ENCODE data around the gene AMMECR1L. TPM values are rescaled to one million over a fixed set of nuclear protein-coding genes. Genes with fewer than 3 reads are reported as not detected.

AMMECR1L gene
- total RNA-seq, 1 experiment from 2014 or later, result 26.0 TPM

- peak; percentile 18 for DNase-seq (ENCODE audit: low spot score)
- CTCF ChIA-PET, result no interaction called here
- Histone ChIP-seq H3K4me3 (ENCODE audit: low read depth, low read length, poor library complexity, severe bottlenecking) (no peak overlapping the region), H3K27me3 (replicated peaks; ENCODE audit: insufficient read depth, low read depth, low read length, poor library complexity) (no peaks in the 10 kb centered on the region), H3K36me3 (ENCODE audit: insufficient read depth, low read length, poor library complexity, severe bottlenecking) (no peaks in the 10 kb centered on the region), H3K27ac (ENCODE audit: low read depth, low read length, poor library complexity, severe bottlenecking) (no peak overlapping the region), H3K4me1 (ENCODE audit: insufficient read depth, low read length, poor library complexity, severe bottlenecking) (no peaks in the 10 kb centered on the region), H3K9me3 (ENCODE audit: low read depth, low read length, poor library complexity, severe bottlenecking) (no peaks in the 10 kb centered on the region)
- no TSS peak for BruUV-seq (replicated peaks)
- TF ChIP-seq CTCF (conservative IDR thresholded peaks at IDR 0.05; ENCODE audit: low read depth, low read length), result no peak
- no peak for TF ChIP-seq EZH2 (IDR thresholded peaks at IDR 0.05; ENCODE audit: borderline replicate concordance, low read depth, low read length, poor library complexity, severe bottlenecking)
- POLR2A ChIA-PET (ENCODE audit: low non-redundant PET), result no interaction called here
- intact Hi-C loops (cut with micrococcal nuclease; ENCODE audit: unreplicated experiment), result no loop called here
Observed at GRCh38 chr2:127906206-127906926, 20.6 kb upstream of the AMMECR1L start.

GRCh38 chr2:127901339-127902056 lies 15.7 kb upstream of the AMMECR1L start:
- ChIA-PET CTCF (no interaction called here), POLR2A (ENCODE audit: low non-redundant PET) (no interaction called here)
- BruUV-seq (replicated peaks), result no TSS peak
- H3K27ac ChIP-seq (ENCODE audit: low read depth, low read length, poor library complexity, severe bottlenecking), result no peak overlapping the region
- intact Hi-C loops (cut with micrococcal nuclease; ENCODE audit: unreplicated experiment), result no loop called here
- no peak for DNase-seq (ENCODE audit: low spot score)
- H3K4me3 ChIP-seq (ENCODE audit: low read depth, low read length, poor library complexity, severe bottlenecking), result no peak overlapping the region
- H3K9me3 ChIP-seq (ENCODE audit: low read depth, low read length, poor library complexity, severe bottlenecking), result no peaks in the 10 kb centered on the region
- TF ChIP-seq EZH2 (IDR thresholded peaks at IDR 0.05; ENCODE audit: borderline replicate concordance, low read depth, low read length, poor library complexity, severe bottlenecking), result no peak
- no peak for TF ChIP-seq CTCF (conservative IDR thresholded peaks at IDR 0.05; ENCODE audit: low read depth, low read length)
- H3K27me3 ChIP-seq (replicated peaks; ENCODE audit: insufficient read depth, low read depth, low read length, poor library complexity), result no peaks in the 10 kb centered on the region
- H3K4me1 ChIP-seq (ENCODE audit: insufficient read depth, low read length, poor library complexity, severe bottlenecking), result no peaks in the 10 kb centered on the region
- H3K36me3 ChIP-seq (ENCODE audit: insufficient read depth, low read length, poor library complexity, severe bottlenecking), result no peaks in the 10 kb centered on the region

- no TSS peak for BruUV-seq (replicated peaks)
- no peaks in the 10 kb centered on the region for H3K4me1 ChIP-seq (ENCODE audit: insufficient read depth, low read length, poor library complexity, severe bottlenecking)
- no peak overlapping the region for H3K27ac ChIP-seq (ENCODE audit: low read depth, low read length, poor library complexity, severe bottlenecking)
- intact Hi-C loops (cut with micrococcal nuclease; ENCODE audit: unreplicated experiment), result no loop called here
- DNase-seq (ENCODE audit: low spot score), result no peak
- ChIA-PET CTCF (no interaction called here), POLR2A (ENCODE audit: low non-redundant PET) (no interaction called here)
- no peaks in the 10 kb centered on the region for H3K36me3 ChIP-seq (ENCODE audit: insufficient read depth, low read length, poor library complexity, severe bottlenecking)
- H3K27me3 ChIP-seq (replicated peaks; ENCODE audit: insufficient read depth, low read depth, low read length, poor library complexity), result no peaks in the 10 kb centered on the region
- TF ChIP-seq CTCF (conservative IDR thresholded peaks at IDR 0.05; ENCODE audit: low read depth, low read length) (no peak), EZH2 (IDR thresholded peaks at IDR 0.05; ENCODE audit: borderline replicate concordance, low read depth, low read length, poor library complexity, severe bottlenecking) (no peak)
- H3K9me3 ChIP-seq (ENCODE audit: low read depth, low read length, poor library complexity, severe bottlenecking), result no peaks in the 10 kb centered on the region
- H3K4me3 ChIP-seq (ENCODE audit: low read depth, low read length, poor library complexity, severe bottlenecking), result no peak overlapping the region
Observed at GRCh38 chr2:127897531-127898211, 11.9 kb upstream of the AMMECR1L start.
